Progenitor cell of endocrine pancreas (in vitro differentiated cells): ENCODE data around the gene ADAMTS17. TPM values are rescaled to one million over a fixed set of nuclear protein-coding genes. Genes with fewer than 3 reads are reported as not detected.
"Not testable (repeated sequence)": the region's sequence is repeated elsewhere in the genome, so short reads cannot be mapped to it uniquely, and the experiment has no call there.

Source experiments
- DNase-seq: peaks from one replicate; pipeline ENCODE4 v3.0.0; 2021; ENCODE audit warnings: low spot score; ENCODE audit not compliant: unreplicated experiment
- H3K27ac Mint-ChIP-seq: 2 replicates; pipeline ENCODE4 v1.8.0; 2021; ENCODE audit warnings: mild to moderate bottlenecking, moderate library complexity, mixed read lengths
- H3K27me3 Mint-ChIP-seq: 2 replicates; pipeline ENCODE4 v1.8.0; 2021; ENCODE audit warnings: mixed read lengths
- H3K36me3 Mint-ChIP-seq: 2 replicates; pipeline ENCODE4 v1.8.0; 2022; ENCODE audit warnings: mixed read lengths; ENCODE audit not compliant: insufficient read depth
- H3K4me1 Mint-ChIP-seq: 2 replicates; pipeline ENCODE4 v1.8.0; 2021; ENCODE audit warnings: low read depth, mixed read lengths
- H3K4me3 Mint-ChIP-seq: 2 replicates; pipeline ENCODE4 v1.8.0; 2021; ENCODE audit warnings: low read depth, mild to moderate bottlenecking, moderate library complexity, mixed read lengths
- H3K9me3 Mint-ChIP-seq: 2 replicates; pipeline ENCODE4 v1.8.0; 2021; ENCODE audit warnings: low read depth, mixed read lengths
- total RNA-seq: library from RNA; stranded (reverse); gene quantifications from 2 replicates; pipeline ENCODE4 v1.2.1, GENCODE V29; 2021
- TF ChIP-seq, protein P1 (sequence below): fragments of 200-600 bp; sonication (generic); IDR thresholded peaks from one replicate; pipeline ENCODE4 v1.5.0; 2021; ENCODE audit warnings: antibody characterized with exemption, mild to moderate bottlenecking; ENCODE audit not compliant: unreplicated experiment

The ADAMTS17 gene
- total RNA-seq, 1 donor from 2014 or later, result 3.5 TPM

DNA sequence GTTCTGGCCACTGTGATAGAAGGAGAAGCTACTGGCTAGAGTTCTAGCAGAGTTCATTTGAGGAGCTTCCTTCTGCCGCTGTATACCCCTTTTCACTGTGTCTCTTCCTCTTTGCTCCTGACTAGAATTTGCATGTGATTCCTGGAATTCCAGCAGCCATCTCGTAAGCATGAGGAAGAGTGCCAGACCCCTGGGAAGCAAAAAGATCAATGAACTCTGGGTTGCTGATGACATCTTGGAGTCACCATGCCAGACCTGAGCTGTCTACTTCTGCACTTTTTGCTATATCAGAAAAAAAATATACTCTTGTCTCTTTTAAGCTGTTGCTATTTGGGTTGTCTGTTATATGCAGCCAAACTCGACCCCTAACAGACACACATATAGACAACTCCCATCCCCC is 3.7 kb upstream of the ADAMTS17 start:
- Mint-ChIP-seq H3K4me1 (peaks cover under 1% of the 10 kb centered on the region), H3K27me3 (peaks cover 54% of the 10 kb centered on the region), H3K9me3 (no peaks in the 10 kb centered on the region), H3K27ac (no peak overlapping the region), H3K4me3 (no peak overlapping the region), H3K36me3 (no peaks in the 10 kb centered on the region)
- no peak for DNase-seq
- TF ChIP-seq, protein P1, sequence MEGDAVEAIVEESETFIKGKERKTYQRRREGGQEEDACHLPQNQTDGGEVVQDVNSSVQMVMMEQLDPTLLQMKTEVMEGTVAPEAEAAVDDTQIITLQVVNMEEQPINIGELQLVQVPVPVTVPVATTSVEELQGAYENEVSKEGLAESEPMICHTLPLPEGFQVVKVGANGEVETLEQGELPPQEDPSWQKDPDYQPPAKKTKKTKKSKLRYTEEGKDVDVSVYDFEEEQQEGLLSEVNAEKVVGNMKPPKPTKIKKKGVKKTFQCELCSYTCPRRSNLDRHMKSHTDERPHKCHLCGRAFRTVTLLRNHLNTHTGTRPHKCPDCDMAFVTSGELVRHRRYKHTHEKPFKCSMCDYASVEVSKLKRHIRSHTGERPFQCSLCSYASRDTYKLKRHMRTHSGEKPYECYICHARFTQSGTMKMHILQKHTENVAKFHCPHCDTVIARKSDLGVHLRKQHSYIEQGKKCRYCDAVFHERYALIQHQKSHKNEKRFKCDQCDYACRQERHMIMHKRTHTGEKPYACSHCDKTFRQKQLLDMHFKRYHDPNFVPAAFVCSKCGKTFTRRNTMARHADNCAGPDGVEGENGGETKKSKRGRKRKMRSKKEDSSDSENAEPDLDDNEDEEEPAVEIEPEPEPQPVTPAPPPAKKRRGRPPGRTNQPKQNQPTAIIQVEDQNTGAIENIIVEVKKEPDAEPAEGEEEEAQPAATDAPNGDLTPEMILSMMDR, result no peak

DNA sequence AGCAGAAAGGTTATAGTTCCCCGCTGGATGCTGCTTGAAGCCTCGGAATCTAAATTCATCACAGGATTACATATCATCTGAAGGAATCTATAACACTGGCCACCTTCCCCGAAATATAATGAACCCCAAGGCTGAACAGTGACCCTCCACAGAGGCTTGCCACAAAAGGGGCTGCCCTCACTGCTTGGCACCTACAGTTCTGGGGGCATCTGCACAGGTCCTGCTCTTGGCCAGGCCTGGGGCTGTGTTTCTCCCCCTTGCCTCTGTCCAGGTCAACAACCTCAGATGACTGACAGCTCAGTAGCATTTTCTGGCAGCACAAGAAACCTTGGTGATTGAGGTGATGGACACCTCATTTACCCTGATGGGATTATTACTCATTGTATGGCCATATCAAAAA is 1.5 kb upstream of the ADAMTS17 start:
- no peak for DNase-seq
- Mint-ChIP-seq H3K27ac (no peak overlapping the region), H3K9me3 (no peaks in the 10 kb centered on the region), H3K4me3 (no peak overlapping the region), H3K36me3 (no peaks in the 10 kb centered on the region), H3K27me3 (peaks cover 72% of the 10 kb centered on the region), H3K4me1 (peaks cover 9% of the 10 kb centered on the region)
- TF ChIP-seq, protein P1, result no peak

GRCh38 chr15:100341239-100341749 is 481 bp downstream of the ADAMTS17 start:
- no peaks in the 10 kb centered on the region for H3K9me3 Mint-ChIP-seq
- peak overlapping the region; percentile 56 for H3K4me3 Mint-ChIP-seq
- DNase-seq, result no peak
- H3K36me3 Mint-ChIP-seq, result no peaks in the 10 kb centered on the region
- TF ChIP-seq, protein P1, result no peak
- H3K27ac Mint-ChIP-seq, result no peak overlapping the region
- peaks cover 9% of the 10 kb centered on the region for H3K4me1 Mint-ChIP-seq
- peaks cover 73% of the 10 kb centered on the region for H3K27me3 Mint-ChIP-seq

DNA sequence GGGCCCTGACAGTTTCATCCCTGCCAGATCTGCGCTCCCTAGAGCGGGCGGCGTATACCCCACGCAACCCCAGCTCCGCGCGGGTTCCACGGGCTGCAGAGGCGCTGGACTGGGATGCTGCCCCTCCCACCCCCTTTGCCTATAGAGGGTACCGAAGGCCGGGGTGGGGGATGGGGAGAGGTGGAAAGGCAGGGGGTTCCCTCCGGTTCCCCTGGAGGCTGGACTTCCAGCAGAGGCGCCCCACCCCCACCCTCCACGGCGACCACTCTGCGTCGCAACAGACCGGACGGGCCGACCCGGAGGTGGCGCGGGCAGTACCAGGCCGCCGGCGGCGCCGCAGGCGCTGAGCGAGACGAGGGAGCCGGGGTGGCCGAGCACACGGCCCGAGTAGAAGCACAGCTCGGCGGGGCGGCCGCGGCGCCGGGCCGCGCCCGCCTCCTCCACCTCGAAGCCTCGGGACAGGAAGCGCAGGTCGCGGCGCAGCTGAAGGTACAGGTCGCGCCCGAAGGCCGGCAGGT is 995 bp downstream of the ADAMTS17 start:
- TF ChIP-seq, protein P1, result no peak
- Mint-ChIP-seq H3K27me3 (peaks cover 73% of the 10 kb centered on the region), H3K27ac (no peak overlapping the region), H3K4me1 (peaks cover 10% of the 10 kb centered on the region), H3K9me3 (no peaks in the 10 kb centered on the region), H3K36me3 (no peaks in the 10 kb centered on the region), H3K4me3 (peak overlapping the region; percentile 70)
- DNase-seq, result no peak

- TF ChIP-seq, protein P1, result no peak
- H3K4me1 Mint-ChIP-seq, result peaks cover 11% of the 10 kb centered on the region
- H3K27ac Mint-ChIP-seq, result no peak overlapping the region
Observed at GRCh38 chr15:100339999-100340398, 1.8 kb downstream of the ADAMTS17 start.

DNA sequence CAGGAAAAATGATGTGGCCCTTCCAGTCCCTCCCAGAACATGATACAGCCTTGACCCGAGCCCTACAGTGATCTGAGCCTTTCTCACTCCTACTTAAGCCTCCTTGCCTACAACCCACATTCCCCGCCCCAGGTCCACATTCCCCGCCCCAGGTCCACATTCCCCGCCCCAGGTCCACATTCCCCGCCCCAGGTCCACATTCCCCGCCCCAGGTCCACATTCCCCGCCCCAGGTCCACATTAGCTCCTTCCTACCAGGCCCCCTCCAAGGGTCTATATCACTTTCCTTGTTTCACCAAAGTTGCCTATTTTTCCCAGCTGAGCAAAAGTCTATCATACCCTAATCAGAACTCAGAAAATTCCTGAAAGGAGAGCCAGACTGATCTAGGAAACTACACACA is 2.3 kb downstream of the ADAMTS17 start:
- H3K36me3 Mint-ChIP-seq, H3K9me3 Mint-ChIP-seq, DNase-seq: not testable (repeated sequence)
- Mint-ChIP-seq H3K27me3 (peaks cover 72% of the 10 kb centered on the region), H3K4me1 (peaks cover 11% of the 10 kb centered on the region), H3K27ac (peak overlapping the region; percentile 10), H3K4me3 (peak overlapping the region; percentile 70)

More at GRCh38 chr15:100339999-100340398, 1.8 kb downstream of the ADAMTS17 start:
- Mint-ChIP-seq H3K27me3 (peaks cover 72% of the 10 kb centered on the region), H3K9me3 (no peaks in the 10 kb centered on the region), H3K36me3 (no peaks in the 10 kb centered on the region), H3K4me3 (peak overlapping the region; percentile 70)
- DNase-seq, result no peak
